IgD-negative memory B cell (primary cell): ENCODE data around the gene GLRB. TPM values are rescaled to one million over a fixed set of nuclear protein-coding genes. Genes with fewer than 3 reads are reported as not detected.
"Not testable (repeated sequence)": the region's sequence is repeated elsewhere in the genome, so short reads cannot be mapped to it uniquely, and the experiment has no call there.

Experiments
- H3K27ac Mint-ChIP-seq, 3 donors: one replicate each; pipeline ENCODE4 v1.8.0; 2020 to 2022; ENCODE audit warnings: mild to moderate bottlenecking in 3 of 3, mixed read lengths in 3 of 3, moderate library complexity in 1 of 3
- H3K27me3 Mint-ChIP-seq: one replicate; pipeline ENCODE4 v1.8.0; 2021; ENCODE audit warnings: mixed read lengths
- H3K36me3 Mint-ChIP-seq: one replicate; pipeline ENCODE4 v1.8.0; 2020; ENCODE audit warnings: mild to moderate bottlenecking, mixed read lengths
- H3K4me1 Mint-ChIP-seq, 3 donors: one replicate each; pipeline ENCODE4 v1.8.0; 2020 to 2022; ENCODE audit warnings: mixed read lengths in 3 of 3, mild to moderate bottlenecking in 1 of 3
- H3K4me3 Mint-ChIP-seq, 4 donors: one replicate each; pipeline ENCODE4 v1.8.0; 2020 to 2022; ENCODE audit warnings: mild to moderate bottlenecking in 4 of 4, mixed read lengths in 4 of 4, moderate library complexity in 3 of 4
- H3K9me3 Mint-ChIP-seq, 3 donors: one replicate each; pipeline ENCODE4 v1.8.0; 2020 to 2021; ENCODE audit warnings: mixed read lengths in 3 of 3, mild to moderate bottlenecking in 1 of 3
- polyA plus RNA-seq: library from polyadenylated mRNA; unstranded; fragments of 300-500 nt; fragmentation: Illumina TruSeq; gene quantifications from one replicate; pipeline ENCODE4 v1.2.3, GENCODE V29; 2021

The GLRB gene
- polyA plus RNA-seq = not detected

DNA sequence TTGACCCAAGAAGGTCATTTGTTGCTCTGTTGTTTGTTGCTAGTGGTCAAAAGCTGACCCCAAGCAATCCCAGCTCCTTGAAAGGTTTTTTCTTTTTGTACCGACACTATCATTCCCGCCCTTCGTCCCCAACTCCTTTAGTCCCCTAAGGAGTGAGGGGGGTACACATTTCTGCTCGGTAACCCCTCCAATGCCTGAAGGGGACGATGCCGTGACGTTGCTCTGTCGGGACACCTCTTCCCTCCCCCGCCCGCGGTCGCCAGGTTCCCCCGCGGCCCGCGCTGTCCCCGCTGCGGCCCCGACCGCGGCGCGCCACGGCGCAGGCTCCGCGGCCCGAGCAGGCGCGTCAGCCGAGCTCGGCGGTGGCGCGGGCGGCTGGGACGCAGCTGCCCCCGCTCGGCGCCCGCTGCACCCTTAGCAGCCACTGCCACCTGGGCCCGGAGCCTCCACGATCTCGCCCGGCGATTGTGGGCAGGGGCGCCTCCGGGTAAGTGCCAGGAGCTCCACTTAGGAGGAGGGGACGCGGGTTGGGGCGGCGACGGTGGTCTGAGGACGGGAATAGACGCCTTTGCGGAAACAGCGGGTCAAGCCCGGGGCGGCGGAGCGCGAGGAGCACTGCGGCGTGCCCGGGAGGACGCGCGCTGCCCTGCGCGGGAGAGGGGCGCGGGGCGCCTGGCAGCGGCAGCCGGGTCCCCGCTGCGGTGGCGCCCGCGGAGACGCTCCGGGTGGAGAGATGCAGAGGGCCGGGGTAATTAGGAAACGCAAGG is at the start of gene GLRB:
GLRB (plus strand) TSS at position 340 of the 767 bp plus-strand sequence. CDS start 1,875 bp downstream, outside the sequence.
- Mint-ChIP-seq H3K9me3 (peaks cover 0 to 4% (median 2%) of the 10 kb centered on the region in 3 donors), H3K27me3 (peaks cover 3% of the 10 kb centered on the region), H3K4me1 (no peaks in the 10 kb centered on the region), H3K4me3 (no peak within 1 kb of the TSS), H3K27ac (no peak within 1 kb of the TSS), H3K36me3 (no peaks in the 10 kb centered on the region)

DNA sequence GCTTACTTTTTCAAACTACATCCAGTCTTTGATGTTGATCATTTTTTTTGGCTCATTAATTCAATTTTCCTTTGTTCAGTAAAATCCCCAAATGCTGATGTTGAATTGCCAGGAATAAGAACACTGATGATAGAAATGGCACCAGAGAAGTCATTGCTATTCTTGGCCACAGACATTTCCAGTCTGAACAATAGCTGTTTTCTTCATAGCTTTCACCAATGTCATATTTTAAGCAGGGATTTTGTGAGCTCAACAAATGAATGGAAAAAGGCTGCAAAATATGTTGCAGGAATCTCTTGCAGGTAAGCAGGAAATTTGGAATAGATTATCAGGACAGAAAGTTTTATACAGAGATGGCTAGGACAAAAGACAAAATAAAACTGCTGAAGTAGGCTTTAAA is 40.5 kb upstream of the GLRB start:
- no peaks in the 10 kb centered on the region for H3K36me3 Mint-ChIP-seq
- H3K4me3 Mint-ChIP-seq = no peak overlapping the region

DNA sequence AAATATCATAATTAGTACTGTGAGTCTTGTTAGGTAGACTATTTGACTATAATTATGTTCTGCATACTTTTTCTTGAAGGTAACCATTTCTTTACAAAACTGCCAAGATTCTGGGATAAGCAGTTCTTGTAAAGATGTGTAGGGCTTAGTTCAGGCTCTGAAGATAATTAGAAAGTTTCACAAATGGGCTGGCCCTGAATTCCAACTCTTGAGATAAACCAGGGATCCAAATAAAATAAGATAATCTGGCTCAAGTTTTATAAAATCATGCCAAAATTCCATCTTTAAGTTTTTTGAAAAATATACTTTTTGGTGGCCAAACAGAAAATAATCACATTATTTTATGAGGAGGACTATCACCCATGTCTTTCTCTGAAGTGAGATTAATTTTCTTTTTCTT is 35.5 kb upstream of the GLRB start:
- no peaks in the 10 kb centered on the region for H3K36me3 Mint-ChIP-seq
- no peaks in the 10 kb centered on the region for H3K9me3 Mint-ChIP-seq
- H3K4me3 Mint-ChIP-seq = no peak overlapping the region
- H3K27ac Mint-ChIP-seq = no peak overlapping the region
- no peaks in the 10 kb centered on the region for H3K27me3 Mint-ChIP-seq
- no peaks in the 10 kb centered on the region for H3K4me1 Mint-ChIP-seq

More for the DNA sequence above, 40.5 kb upstream of the GLRB start:
- H3K27ac Mint-ChIP-seq = no peak overlapping the region
- H3K27me3 Mint-ChIP-seq = no peaks in the 10 kb centered on the region
- no peaks in the 10 kb centered on the region for H3K4me1 Mint-ChIP-seq
- peaks cover 0 to 1% (median 1%) of the 10 kb centered on the region in 3 donors for H3K9me3 Mint-ChIP-seq

DNA sequence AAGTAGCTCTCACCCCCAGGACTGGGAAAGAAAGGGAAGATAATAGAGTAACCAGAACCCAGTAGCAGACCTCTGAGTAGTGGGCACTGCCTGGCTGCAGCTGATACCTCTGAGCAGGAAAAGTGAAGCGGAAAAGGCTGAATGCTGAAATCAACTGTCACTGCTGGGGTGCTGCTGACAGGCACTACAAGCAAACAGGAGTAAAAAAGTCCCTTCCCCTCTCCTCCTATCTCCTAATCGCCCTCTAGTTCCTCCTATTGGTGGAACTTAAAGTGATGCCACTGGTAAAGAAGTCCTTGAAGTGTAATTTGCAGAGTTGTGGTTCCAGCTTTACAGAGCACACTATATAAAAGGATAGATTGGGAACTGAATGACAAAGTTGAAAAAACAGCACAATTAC is 32.8 kb upstream of the GLRB start:
- Mint-ChIP-seq H3K27me3 (no peaks in the 10 kb centered on the region), H3K4me3 (no peak overlapping the region), H3K36me3 (no peaks in the 10 kb centered on the region), H3K9me3 (no peaks in the 10 kb centered on the region), H3K27ac (no peak overlapping the region), H3K4me1 (peaks cover 0 to 1% (median 0%) of the 10 kb centered on the region in 3 donors)

DNA sequence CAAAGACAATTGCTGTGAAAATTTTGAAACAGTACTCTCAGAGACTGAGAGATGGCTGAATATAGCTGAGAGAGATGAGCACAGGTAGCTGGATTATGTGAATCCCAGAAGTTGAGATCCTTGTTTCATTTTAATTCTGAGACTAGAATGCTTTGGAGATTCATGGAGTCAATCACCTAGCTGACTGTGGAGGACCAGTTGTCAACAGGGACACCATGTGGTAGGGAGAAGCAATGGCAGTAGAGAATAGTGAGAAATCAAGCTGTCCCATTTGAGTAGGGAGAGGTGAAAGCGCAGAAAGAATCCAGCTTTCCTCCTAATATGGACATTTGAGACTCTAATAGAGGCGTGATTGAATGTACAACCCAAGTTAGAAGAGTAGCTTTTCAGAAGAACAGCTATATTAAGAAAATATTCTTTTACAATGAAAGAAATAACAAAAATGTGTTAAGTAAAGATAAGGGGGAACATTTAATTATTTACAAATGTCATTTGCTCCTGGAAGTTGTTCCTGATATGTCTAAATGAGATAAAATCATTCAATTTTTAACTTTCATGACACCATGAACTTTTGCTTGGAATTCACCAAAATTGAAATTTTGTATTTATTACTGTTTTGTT is 30.3 kb upstream of the GLRB start:
- Mint-ChIP-seq H3K4me1 (peaks cover 0 to 1% (median 0%) of the 10 kb centered on the region in 3 donors), H3K27ac (no peak overlapping the region), H3K9me3 (peaks cover 0 to 2% (median 0%) of the 10 kb centered on the region in 3 donors), H3K4me3 (no peak overlapping the region), H3K27me3 (no peaks in the 10 kb centered on the region), H3K36me3 (no peaks in the 10 kb centered on the region)

DNA sequence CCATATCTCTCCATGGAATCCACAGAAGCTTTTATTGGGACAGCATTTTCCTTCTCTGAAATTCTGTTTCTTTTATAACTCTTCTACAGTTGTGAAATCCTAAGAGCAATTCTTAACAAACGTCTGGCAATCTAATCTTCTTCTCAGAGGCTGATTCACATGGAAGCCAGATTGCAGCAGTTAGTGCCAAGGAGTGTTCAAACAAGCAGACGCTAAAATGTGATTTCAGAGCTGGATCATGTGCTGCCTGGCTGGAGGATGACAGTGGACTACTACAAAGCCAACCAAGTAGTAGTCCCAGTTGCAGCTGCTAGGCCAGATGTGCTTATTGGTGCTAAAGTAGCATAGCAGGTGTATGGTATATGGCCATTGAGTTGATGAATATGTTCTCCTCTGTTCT is 27.7 kb upstream of the GLRB start:
- no peak overlapping the region for H3K27ac Mint-ChIP-seq
- H3K9me3 Mint-ChIP-seq = peaks cover 0 to 2% (median under 1%) of the 10 kb centered on the region in 3 donors
- H3K27me3 Mint-ChIP-seq = no peaks in the 10 kb centered on the region
- H3K36me3 Mint-ChIP-seq = no peaks in the 10 kb centered on the region
- no peak overlapping the region for H3K4me3 Mint-ChIP-seq
- H3K4me1 Mint-ChIP-seq = peaks cover 0 to 1% (median 0%) of the 10 kb centered on the region in 3 donors

DNA sequence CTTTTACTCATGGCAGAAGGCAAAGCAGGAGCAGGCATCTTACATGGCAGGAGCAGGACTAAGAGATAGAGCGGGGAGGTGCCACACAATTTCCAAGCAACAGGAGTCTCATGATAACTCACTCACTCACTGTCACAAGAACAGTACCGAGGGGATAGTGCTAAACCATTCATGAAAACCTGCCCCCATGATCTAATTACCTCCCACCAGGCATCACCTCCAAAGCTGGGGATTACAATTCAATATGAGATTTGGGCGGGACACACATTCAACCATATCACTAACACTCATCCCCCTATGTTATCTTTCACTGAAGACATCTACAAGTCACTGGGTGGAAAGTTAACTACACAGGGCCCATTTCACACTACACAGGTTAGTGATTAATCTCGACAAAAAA is 25.4 kb upstream of the GLRB start:
- Mint-ChIP-seq H3K4me3 (no peak overlapping the region), H3K27me3 (no peaks in the 10 kb centered on the region), H3K36me3 (no peaks in the 10 kb centered on the region), H3K27ac (no peak overlapping the region), H3K4me1 (peaks cover 0 to under 1% (median 0%) of the 10 kb centered on the region in 3 donors), H3K9me3 (peaks cover 0 to 7% (median 3%) of the 10 kb centered on the region in 3 donors)

DNA sequence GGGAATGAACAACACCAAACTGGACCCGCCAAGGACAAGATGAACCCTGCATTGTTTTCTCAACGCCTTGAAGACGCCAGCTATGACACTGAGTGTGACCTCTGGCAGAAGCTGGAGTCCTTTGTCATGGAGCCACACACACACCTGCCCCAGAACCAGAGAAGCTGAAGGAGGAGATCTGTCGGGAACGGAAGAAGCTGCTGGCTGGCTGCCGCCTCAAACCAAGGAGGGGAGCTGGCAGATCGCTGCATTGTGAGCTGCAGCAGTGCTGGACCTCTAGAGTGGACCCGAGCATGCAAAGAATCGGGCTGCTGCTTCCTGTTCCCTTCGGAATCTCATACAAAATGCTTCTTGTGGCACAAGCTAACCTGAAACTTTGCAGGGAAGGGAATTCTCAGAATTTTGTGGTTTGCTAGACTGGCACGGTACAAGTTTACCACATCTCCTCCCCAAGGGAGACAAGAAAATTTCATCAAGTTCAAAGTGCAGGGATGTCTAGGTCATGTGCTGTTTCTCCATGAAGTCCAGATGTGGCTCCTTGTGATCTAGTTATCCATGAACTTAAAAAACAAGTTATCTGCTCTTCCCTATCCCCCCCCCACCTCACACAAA is 23.4 kb upstream of the GLRB start:
- no peaks in the 10 kb centered on the region for H3K27me3 Mint-ChIP-seq
- no peak overlapping the region for H3K4me3 Mint-ChIP-seq
- H3K9me3 Mint-ChIP-seq = peaks cover 0 to 7% (median 7%) of the 10 kb centered on the region in 3 donors
- H3K36me3 Mint-ChIP-seq = no peaks in the 10 kb centered on the region
- no peak overlapping the region for H3K27ac Mint-ChIP-seq
- no peaks in the 10 kb centered on the region for H3K4me1 Mint-ChIP-seq

DNA sequence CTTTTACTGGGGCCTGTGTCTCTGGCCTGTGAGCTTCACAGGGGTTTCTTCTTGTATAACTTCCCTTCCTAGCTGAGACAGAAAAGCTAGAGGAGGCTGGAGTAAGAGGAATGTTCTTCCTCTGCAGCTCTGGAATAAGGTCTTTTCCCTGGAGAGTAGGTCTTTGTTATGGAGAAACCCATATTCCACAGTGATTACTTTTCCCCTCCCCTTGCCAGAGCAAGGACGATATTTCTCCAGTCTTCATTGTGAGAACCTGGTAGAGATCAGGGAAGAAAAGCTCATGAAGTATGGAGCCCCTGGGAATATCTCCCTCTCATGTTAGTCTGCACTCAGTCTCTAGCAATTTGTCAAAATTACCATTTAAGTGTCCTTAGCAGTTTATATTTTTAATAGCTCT is 18.7 kb upstream of the GLRB start:
- H3K27ac Mint-ChIP-seq = no peak overlapping the region
- peaks cover 0 to 10% (median 7%) of the 10 kb centered on the region in 3 donors for H3K9me3 Mint-ChIP-seq
- H3K27me3 Mint-ChIP-seq = no peaks in the 10 kb centered on the region
- no peaks in the 10 kb centered on the region for H3K4me1 Mint-ChIP-seq
- no peaks in the 10 kb centered on the region for H3K36me3 Mint-ChIP-seq
- no peak overlapping the region for H3K4me3 Mint-ChIP-seq

DNA sequence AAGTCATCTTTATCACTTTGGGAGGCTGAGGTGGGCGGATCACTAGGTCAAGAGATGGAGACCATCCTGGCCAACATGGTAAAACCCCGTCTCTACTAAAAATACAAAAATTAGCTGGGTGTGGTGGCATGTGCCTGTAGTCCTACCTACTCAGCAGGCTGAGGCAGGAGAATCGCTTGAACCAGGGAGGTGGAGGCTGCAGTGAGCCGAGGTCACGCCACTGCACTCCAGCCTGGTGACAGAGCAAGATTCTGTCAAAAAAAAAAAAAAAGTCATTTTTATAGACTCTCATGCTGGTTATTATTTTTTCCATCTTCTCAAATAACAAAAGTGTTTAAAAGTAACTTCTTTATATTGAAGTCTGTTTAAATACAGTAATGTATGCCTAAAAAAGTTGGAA is 17.1 kb upstream of the GLRB start:
- not testable (repeated sequence) for H3K27ac Mint-ChIP-seq, H3K36me3 Mint-ChIP-seq

DNA sequence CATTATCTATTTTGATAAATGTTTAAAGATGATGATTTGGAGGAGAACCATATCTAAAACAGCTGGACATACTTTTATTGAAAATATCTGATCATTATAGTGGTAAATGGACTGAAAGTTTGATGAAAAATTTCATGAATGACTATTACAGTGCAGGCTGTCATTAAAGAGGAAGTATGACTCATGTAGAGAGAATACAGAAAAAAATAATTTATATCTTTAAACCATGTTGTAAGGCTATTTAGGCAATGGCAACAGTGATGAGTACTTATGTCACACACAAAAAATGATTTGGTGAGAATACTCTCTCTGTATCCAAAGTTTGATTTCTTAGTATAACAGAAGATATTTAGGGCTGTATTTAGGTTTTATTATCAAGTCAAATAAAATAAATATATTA is 3.9 kb upstream of the GLRB start:
- Mint-ChIP-seq H3K4me3 (no peak overlapping the region), H3K9me3 (peaks cover 0 to 5% (median 0%) of the 10 kb centered on the region in 3 donors), H3K36me3 (no peaks in the 10 kb centered on the region), H3K27ac (no peak overlapping the region), H3K27me3 (peaks cover 3% of the 10 kb centered on the region), H3K4me1 (no peaks in the 10 kb centered on the region)

More for the DNA sequence above, 17.1 kb upstream of the GLRB start:
- H3K27me3 Mint-ChIP-seq, H3K9me3 Mint-ChIP-seq, H3K4me1 Mint-ChIP-seq, H3K4me3 Mint-ChIP-seq: not testable (repeated sequence)

DNA sequence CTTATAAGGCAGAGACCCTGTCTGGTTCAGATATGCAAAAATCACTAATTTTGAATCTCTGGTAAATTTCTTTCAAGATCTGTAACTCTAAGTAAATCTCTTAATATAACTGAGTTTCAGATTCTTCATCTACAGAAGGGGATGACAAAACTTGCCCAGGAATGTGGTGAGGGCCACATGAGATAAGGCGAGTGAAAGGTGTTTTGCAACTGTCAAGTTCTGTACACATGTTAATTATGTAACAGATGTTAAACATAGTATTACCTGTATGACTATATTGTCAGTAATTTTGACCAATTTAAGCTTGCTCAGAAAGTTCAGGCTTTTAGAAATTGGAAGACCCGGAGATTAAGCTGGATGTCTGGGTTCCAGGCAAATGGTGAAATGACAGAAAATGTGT is 549 bp upstream of the GLRB start:
- H3K4me1 Mint-ChIP-seq = no peaks in the 10 kb centered on the region
- H3K9me3 Mint-ChIP-seq = peaks cover 0 to 4% (median 2%) of the 10 kb centered on the region in 3 donors
- H3K27ac Mint-ChIP-seq = no peak overlapping the region
- no peak overlapping the region for H3K4me3 Mint-ChIP-seq
- H3K36me3 Mint-ChIP-seq = no peaks in the 10 kb centered on the region
- H3K27me3 Mint-ChIP-seq = peaks cover 3% of the 10 kb centered on the region

DNA sequence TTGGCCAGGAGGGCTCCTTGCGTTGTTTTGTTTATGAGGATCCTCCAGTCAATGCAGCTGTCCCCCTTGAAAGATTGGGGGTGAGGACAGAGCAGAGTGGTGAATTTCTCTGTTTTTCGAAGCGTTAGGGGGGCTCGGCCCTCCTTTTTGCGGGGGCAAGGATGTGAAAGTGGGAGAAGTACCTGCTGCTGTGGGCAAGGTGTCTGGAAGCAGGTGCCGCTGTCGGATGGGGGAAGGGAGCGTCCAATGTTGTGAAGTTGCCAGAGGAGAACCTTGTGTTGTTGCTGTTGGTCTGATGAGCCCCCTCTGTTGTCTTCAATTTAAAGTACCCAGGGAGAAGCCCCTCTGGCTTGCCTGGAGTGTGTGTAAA is 613 bp downstream of the GLRB start:
- no peaks in the 10 kb centered on the region for H3K36me3 Mint-ChIP-seq
- no peak overlapping the region for H3K4me3 Mint-ChIP-seq
- H3K27ac Mint-ChIP-seq = no peak overlapping the region
- H3K4me1 Mint-ChIP-seq = no peaks in the 10 kb centered on the region
- H3K27me3 Mint-ChIP-seq = peaks cover 3% of the 10 kb centered on the region
- peaks cover 0 to 4% (median 2%) of the 10 kb centered on the region in 3 donors for H3K9me3 Mint-ChIP-seq

DNA sequence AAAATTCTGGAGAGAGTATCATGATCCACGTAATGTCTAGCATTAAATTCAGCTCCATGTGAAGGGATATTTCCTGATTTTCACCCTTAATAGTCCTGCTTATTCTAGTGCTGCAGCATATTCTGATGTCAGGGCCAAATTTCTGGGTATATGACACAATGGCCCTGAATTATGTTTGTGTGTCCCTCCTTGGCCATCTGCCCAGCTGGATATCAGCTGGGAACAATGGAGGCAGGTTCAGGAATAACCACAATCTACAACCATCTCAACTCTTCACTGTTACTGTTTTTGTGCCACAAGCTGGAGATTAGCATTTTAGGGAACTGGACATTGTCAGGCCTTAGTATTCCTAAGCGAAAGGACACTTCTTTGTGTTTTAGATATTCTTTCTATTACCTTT is 3.5 kb downstream of the GLRB start:
- Mint-ChIP-seq H3K4me3 (no peak overlapping the region), H3K4me1 (no peaks in the 10 kb centered on the region), H3K9me3 (peaks cover 0 to 4% (median 2%) of the 10 kb centered on the region in 3 donors), H3K27ac (no peak overlapping the region), H3K27me3 (peaks cover 3% of the 10 kb centered on the region), H3K36me3 (no peaks in the 10 kb centered on the region)

DNA sequence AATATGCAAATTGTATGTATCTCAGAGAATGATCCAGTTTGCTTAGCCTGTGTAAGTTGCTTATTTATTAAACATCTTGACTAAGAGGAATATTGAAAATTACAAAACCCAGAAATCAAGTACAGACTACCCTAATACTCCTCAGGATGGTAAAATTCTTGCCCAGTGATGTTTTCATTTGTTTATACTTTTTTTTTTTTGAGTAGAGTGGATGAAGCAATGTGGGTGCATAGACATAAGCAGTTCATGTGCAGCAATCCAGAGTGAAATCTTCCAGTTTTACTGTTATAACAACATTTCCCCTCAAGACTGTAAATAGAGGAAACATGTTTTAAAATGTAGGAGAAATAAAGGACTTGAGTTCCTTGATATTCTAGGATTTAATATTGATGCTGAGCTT is 4.7 kb downstream of the GLRB start:
- H3K27ac Mint-ChIP-seq = no peak overlapping the region
- H3K4me1 Mint-ChIP-seq = no peaks in the 10 kb centered on the region
- peaks cover 3% of the 10 kb centered on the region for H3K27me3 Mint-ChIP-seq
- H3K9me3 Mint-ChIP-seq = peaks cover 0 to 4% (median 2%) of the 10 kb centered on the region in 3 donors
- no peak overlapping the region for H3K4me3 Mint-ChIP-seq
- no peaks in the 10 kb centered on the region for H3K36me3 Mint-ChIP-seq
